HG02938 (cell line): Measurements from ENCODE around the gene TCERG1L.

ENCODE experiments used
- ATAC-seq: cut with Tn5 transposase; IDR thresholded peaks from one replicate; pipeline ENCODE4 v1.9.1; 2021; ENCODE audit warnings: mild to moderate bottlenecking, moderate library complexity; ENCODE audit not compliant: unreplicated experiment

The TCERG1L gene

DNA sequence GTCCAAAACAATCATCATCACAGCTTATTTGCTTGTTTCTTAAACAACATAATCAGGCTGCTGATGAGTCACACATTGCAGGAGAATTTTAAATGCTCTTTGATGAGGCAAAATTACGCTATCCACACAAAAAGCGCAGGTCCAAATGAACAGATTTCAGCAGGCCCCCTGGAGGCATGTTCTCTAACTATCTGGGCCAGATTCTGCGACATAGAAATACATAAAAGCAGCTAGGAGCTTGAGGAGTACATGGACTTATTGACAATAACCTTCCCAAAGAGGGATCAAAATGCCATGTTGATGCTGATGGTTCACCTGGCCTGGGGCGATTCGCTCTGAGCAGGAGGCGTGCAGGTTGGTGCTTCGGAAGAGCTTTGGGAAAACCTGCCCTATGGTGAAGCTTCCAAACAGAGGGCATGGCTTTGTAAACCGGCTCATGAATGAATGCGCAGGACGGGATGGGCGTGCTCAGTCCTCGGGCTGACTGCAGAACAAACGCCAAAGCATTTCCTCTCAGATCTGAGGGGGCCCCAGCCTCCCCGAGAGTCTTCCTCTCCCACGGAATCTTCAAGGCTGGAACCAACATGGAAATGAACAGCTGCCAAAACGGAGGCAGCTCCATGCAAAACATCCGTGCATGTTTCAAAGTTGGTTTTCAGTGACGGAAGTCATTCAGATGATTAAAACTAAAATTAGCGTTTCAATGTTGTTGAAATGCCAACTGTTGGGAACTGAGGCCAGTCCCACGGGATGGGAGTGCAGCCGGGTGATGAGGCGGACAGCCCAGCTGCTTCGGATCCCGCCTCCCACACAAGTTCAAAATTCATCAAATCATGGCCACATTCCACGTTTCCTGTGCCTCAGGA, 179.6 kb downstream of the TCERG1L start:
- no peak for ATAC-seq

DNA sequence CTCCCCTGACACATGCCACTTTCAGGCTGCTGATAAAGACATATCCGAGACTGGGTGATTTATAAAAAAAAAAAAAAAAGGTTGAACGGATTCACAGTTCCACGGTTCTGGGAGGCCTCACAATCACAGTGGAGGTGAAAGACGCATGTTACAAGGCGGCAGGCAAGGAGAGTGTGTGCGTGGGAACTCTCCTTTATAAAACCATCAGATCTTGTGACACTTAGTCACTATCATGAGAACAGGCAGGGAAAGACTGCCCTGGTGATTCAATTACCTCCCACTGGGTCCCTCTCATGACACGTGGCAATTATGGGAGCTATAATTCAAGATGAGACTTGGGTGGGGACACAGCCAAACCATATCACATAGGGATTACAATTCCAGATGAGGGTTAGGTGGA, 181.5 kb downstream of the TCERG1L start:
- ATAC-seq, result no peak

DNA sequence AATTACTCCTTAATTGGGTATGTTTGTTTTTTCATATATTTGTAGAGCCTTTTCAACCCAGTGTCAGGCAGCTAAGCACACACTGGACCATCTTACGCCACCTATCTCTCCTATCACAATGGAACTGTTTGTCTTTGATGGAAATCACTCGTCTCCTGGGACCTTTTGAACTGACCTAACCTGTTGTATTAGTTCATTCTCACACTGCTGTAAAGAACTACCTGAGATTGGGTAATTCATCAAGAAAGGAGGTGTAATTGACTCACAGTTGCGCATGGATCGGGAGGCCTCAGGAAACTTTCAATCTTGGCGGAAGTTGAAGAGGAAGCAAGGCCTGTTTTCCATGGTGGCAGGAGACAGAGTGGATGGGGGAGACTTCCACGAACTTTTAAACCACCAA, 182.0 kb downstream of the TCERG1L start:
- no peak for ATAC-seq

DNA sequence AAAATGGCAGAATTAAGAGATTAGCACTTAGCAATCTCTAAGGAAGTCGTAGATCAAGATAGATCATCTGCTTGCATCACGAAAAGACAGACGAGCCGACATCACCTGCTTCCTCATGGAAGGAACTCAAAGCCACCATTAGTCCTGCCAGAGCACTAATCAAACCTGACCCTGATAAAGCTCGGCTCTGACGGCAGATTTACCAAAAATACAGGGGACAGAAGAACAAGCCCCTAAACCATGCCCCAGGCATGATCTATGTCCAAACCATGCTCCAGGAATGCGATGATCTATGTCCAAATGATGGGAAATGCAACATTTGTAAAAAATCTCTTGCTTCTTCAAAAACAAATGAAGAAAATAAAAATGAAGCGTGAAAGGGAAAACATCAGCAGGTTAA, 182.8 kb downstream of the TCERG1L start:
- ATAC-seq, result no peak

DNA sequence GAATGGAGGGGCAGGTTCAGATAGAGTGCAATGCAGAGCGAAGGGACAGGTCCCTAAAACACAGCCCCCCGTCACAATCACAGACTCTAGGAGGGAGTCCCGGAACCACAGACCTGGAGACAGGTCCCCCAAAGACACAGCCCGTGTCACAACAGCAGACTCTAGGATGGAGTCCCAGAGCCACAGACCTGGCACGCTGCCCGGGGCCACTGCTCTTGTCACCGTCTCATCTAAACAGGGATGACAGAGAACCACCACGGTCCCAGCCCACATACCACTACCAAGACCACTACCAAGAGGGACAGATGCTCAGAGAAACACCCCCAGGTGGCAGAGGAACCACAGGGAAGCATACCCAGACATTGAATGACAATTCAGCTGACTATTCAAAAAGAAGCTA, 183.9 kb downstream of the TCERG1L start:
- ATAC-seq, result no peak

DNA sequence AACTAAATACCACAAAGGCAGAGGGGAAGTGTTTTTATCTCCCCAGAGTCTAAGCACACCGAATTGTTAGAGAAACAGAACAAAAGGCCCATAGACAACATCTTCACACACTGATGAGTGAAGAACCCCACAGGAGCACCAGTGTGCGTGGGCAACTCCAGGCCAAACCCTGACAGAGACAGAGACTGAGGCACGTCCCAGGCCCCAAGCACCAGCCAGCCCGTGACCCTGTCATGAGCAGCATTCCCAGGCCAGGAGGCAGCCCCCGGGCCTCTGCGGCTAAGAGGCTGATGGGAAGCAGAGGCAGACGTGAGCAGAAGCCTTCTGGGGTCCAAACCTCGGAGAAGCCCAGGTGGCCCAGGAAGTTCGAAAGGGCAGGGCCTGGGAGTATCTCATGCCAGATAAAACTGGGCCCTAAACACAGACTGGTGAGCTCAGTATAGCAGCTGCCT, 184.4 kb downstream of the TCERG1L start:
- no peak for ATAC-seq

DNA sequence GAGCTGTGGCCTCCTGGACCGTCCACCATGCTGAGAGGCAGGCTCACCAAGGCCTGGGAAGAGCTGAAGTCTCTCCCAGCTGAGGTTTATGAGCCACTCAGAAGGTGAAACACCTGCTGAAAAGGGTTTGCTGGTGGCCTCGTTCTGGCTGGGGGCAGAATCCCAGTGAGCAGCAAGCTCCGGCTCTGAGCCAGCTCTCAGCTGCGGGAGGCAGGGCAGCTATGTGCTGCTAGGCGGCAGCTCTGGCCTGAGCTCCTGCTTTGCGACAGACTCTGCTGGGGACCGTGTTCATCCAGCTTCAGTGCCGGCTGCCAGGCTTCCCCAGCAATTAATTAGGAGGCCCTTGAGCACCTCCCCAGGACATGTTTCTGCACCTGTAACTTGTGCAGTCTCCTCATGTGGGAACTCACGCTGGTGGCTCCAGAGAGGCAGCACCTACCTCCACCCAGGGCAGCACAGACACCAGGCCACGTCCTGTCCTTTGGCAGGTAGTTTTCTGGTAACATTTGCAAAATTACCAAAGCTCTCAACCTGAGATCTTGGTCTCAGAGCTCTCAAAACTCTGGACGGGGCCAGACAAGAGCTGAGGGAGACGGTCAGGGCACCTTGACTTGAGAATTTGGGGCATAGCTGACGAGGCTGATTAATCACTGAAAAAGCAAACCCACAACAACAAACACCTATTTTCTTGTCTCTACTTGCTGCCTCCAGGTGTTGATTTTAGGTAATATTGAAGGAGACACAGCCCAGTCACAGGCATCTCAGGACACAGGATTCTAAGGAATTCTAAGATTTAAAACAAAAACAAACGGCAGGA, 185.0 kb downstream of the TCERG1L start:
- no peak for ATAC-seq

DNA sequence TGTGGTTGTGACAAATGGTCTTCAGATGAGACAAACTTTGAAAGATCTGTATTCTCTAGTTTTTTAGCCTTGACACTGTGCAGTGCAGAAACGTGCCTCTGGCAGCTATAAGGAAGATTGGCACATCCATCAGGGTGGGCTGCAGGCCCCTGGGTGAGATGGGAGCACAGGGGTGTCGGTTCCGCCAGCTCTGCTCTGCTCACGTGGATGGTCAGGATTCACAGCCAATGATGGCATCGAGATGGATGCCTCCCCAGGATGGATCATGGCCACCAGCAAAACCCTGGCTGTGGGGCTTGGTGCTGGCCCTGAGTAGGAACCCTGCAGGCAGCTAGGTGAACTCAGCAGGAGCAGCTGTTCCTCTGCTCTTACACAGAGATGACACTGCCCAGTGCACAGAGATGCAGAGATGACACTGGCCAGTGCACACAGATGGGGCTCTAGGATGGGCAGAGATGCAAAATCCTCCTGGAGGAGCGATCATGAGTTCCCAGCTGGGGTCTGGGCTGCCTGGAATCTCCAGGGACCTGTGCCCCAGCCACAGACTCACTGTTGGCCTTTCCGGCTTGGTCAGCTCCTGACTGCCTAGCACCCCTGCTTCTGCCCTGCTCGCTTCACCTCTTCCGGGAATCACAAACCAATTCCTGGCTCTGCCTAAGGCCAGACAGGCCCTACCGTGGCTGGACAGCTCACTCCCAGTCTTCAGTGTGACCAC, 185.9 kb downstream of the TCERG1L start:
- no peak for ATAC-seq

DNA sequence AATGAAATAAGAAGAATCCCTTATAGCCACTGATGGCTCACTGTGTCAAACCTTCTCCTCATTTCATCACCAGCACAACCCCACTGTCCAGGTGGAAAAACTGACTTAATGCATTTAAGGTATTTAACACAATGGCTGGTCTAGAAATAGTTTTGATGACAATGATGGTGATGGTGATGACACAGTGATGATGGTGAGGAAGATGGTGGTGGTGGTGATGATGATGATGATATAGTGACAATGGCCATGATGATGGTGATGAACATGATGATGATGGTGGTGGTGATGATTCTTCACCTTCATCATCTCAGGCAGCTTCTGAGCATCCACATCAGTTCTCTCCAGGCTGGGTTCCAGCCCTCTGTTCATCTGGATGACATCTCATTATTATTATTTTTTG, 186.6 kb downstream of the TCERG1L start:
- no peak for ATAC-seq

DNA sequence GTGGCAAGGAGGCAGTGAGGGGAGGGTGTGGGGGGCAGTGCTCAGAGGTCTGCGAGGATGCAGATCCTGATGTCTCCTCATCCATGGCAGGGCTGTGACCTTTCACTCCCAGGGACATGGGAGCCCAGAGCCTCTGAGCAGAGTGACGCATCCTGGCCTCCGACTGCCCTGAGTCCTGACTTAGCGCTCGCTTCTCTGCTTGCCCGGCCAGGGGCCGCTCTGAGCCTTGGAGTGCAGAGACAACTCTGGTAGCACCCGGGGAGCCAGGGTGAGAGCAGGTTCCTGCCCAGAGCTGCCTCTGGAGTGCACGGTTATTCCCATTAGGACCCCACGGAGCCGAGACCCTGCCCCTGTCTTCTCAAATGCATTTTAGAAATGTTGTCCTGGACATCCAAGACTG, 188.0 kb downstream of the TCERG1L start:
- no peak for ATAC-seq

DNA sequence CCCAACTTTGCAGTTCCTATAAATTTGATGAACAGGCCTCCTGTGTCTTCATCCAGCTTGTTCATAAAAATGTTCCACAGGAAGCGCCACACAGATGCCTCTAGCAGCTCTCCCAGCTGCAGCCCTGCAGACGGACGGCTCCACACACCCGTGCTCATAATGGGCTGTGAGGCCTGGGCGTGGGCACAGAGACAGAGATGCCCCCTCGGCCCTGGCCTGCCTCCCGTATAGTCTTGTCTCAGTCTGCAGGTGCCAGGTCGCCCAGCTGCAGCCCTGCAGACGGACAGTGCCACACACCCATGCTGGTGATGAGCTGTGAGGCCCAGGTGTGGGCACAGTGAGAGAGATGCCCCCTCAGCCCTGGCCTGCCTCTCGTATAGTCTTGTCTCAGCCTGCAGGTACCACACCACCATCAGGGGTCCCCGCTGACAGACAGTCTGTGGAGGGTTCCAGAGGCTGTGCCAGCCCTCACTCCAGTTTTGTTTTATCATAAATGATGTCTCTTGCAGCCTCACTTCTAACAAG, 189.9 kb downstream of the TCERG1L start:
- ATAC-seq, result no peak

DNA sequence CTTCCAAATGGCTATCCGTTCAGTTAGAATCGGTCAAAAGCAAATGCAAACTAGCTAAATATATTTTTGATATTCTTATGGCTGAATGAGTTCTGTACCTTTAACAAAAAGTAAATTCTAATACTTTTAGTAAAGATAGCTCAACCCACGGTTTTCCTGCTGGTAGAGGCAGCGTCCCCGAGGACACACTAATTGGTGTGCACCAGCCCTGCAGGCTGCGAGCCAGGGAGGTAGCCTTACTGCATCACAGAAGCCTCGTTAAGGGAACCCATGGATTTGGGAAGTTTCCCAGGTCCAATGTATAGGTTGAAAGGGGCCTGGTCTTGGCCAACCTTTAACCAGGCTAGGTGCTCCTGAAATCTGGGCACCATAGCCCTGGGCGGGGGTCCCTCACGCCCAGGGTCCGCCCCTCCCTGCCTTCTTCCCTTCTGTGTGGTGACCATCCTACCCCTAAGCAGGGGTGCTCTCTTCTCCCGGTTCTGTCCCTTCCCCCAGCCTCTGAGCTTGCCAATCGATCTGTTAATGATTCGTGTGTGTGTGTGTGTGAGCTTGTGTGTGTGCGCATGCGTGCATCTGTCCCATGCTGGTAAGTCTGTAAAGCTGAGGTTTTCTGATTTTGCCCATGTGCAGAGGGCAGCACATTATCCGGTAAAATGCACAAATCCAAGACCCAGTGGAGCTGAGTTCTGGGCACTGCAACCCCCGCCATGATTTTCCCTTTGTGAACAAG, 191.7 kb downstream of the TCERG1L start:
- no peak for ATAC-seq

DNA sequence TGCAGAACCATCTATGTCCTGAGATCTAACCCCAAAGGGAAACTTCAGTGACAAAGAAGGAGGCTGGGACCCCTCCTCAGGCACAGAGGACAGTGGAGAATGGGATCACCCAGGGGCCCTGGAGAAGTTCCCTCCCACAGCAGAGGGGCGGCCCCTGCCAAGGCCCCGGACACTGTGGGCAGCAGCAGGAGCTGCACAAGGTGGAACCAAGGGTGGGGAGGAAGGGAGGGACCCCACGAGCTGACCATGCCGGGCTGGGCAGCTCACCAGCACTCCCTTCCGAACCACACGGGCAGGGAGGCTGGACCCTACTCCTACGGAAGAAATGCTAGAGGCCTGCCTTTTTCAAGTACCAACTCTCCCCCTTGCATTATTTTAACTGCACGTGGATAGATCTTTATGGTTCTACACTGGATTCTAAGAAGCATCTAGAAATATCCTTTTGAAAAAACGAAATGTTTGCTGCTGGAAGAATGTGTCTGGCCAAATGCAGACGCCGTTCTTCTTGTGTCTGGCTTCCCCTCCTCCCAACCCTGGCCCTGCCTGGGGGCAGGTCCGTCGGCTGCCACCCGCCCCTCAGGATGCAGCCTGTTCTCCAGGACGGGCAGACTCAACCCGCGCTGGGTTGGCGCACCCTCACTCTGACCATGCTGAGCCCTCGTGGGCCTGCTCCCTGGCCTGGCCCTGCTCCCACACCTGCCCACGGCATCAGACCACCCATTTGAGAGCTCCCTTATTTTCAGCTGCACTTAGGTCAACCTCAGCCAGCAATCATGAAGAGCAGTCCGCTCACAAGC, 193.9 kb downstream of the TCERG1L start:
- ATAC-seq, result no peak

DNA sequence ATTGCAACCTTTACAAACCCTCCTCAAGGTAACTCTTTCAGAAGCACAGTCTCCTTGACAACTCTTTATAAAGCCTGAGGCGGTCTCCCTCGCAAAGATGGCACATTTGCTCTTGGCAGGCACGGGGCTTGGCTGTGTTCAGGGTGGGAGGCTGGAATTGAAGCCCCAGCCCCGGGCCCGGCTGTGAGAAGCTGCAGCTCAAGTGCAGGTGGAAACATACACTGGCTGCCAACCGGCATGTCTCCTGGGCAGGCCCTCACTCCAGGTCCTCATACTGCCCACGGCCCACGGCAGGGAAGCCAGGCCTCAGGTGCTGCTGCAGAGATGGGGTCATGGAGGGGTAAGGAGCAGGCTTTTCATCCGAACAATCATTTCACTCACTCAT, 194.5 kb downstream of the TCERG1L start:
- no peak for ATAC-seq

DNA sequence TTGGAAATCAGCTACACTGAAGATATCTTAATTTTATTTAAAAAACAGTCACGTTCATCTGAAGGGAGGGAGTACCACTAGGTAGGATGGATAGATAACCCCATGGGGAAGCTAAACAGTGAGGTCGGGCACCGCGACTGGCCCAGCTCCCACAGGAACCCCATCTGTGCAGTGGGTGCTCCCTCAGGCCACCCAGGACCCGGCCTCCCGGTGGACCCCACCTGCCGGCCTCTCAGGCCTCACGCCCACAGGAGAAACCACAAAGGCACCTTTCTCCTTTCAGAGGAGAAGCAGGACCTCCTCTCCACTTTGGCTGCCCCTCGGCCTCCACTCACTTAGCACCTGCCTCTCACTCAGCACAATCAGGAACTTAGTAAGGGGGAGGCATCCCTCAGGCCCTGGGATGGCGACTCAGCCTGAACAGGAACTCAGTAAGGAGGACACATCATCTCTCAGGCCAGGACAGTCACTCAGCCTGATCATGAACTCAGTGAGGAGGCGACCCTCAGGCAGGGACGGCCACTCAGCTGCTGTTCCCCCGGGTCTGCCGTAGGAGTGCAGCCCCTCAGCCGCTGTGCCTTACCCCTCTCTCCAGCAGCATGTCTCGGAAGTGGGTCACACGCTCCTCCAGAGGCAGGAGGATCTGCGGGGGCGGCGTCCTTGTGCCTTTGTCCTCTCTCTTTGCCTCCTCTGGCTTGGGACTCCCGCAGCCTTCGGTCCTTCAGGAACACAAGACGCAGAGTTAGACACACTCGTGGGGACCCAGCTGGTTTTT, 195.1 kb downstream of the TCERG1L start:
- no peak for ATAC-seq

DNA sequence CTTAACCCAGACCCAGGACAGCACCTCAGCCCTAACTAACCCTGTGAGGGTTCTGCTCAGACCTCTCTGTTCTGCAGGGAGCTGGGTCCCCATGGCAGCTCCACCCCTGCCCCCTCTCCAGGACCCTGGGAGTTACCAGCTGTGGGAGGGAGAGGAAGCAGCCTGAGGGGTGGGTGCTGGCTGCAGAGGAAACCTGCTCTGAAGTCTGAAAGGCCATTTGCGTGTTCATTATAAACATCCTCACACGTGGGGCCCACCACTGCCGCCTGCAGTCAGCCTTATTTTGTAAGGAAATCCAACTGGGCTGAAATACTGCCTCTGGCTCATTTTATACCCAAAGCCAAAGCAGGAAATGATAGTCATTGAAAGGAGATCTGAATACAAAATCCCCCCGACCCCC, 195.7 kb downstream of the TCERG1L start:
- no peak for ATAC-seq

DNA sequence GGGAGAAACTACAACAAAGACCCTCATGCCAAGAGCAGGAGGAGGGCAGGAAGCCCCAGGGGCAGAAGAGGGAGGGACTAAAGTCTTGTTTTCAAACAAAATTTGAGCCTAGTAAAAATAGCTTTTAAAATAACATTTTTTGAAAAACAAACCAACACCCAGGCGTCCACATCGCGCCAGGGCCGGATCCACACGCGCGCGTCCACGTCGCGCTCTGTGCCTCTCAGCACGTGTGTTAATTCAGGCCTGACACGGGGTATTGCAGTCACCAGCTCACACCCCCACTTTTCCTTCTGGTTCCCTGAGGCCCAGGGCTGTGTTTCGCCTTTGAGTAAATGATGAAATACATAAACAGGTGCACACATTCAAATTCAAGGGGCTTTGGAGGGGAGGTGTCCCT, 196.2 kb downstream of the TCERG1L start:
- no peak for ATAC-seq

DNA sequence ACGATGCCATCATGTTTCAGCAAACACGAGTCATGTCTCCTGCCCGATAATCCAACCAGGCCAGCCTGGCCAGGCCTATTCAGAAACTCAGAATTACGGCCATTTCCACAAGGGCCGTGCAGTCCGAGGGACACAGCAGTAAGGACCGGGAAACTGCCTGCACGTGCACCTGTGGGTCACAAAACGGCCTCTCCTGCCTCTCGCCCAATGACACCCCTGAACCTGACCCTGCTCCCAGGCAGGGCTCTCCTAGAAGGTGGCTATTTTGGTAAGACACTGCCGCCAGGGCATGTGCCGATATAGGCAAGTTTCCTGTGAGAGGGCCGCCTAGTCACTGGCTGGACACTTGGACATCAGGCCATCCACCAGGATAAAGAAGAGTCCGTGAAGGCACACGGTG, 196.7 kb downstream of the TCERG1L start:
- no peak for ATAC-seq

DNA sequence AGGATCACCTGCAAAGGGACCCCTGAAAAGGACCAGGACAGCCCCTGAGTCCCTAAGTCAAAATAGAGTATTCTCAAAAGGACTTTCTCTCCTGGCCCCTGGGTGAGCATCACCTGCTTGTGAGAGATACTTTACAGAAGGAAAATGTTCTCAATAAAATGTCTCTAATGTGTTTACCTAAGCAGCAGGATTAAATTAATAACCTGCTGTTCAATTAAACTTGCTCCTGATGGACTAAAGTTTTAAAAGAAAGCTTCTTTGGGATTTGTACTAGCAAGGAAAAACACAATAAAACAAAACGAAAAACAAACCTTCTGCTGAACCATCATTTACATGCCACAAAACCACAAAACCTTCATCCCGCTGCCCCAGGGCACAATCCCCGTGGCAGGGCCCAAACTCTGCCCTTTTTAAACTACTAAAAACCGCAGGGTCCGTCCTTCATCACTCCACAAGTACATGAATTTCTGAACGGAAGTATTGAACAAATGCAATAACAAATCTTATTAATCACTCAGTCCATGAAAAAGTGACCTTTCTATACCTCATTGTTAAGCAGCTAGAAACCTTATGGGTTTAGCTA, 197.7 kb downstream of the TCERG1L start:
- ATAC-seq, result no peak
